Measurements from ENCODE around the gene CENPB. TPM values are rescaled to one million over a fixed set of nuclear protein-coding genes. Genes with fewer than 3 reads are reported as not detected.

CENPB gene
- total RNA-seq, 4 donors from 2014 or later: 38.8 to 81.4 (median 67.1) TPM

GRCh38 chr20:3753501-3754275 is 32.9 kb downstream of the CENPB start:
- 85 to 89% methylated on average over 1 to 8 of the region's 26 CpGs for WGBS, 2 donors
- DNase-seq: no peak
- no peaks in the 10 kb centered on the region for H3K9me3 ChIP-seq
- peaks cover 0 to 54% (median 3%) of the 10 kb centered on the region in 3 donors for H3K36me3 ChIP-seq
- TF ChIP-seq POLR2A (IDR thresholded peaks at IDR 0.05): no peak
- no peak for TF ChIP-seq CTCF (IDR thresholded peaks at IDR 0.05)
- intact Hi-C loops (cut with DNase I): no loop called here
- H3K27me3 ChIP-seq: peaks cover 0 to 30% (median 0%) of the 10 kb centered on the region in 4 donors
- H3K4me1 ChIP-seq: peaks cover 4 to 37% (median 8%) of the 10 kb centered on the region in 3 donors
- H3K4me3 ChIP-seq: no peak overlapping the region
- no peak overlapping the region for H3K27ac ChIP-seq

GRCh38 chr20:3753098-3753497 is 33.4 kb downstream of the CENPB start:
- intact Hi-C loops (cut with DNase I): no loop called here

GRCh38 chr20:3752386-3752759 is 34.2 kb downstream of the CENPB start:
- Histone ChIP-seq H3K36me3 (peaks cover 0 to 55% (median 3%) of the 10 kb centered on the region in 3 donors), H3K4me3 (peak overlapping the region; percentile 33 to 64 (median 44)), H3K9me3 (no peaks in the 10 kb centered on the region), H3K4me1 (peaks cover 4 to 34% (median 8%) of the 10 kb centered on the region in 3 donors), H3K27me3 (peaks cover 0 to 42% (median 0%) of the 10 kb centered on the region in 4 donors), H3K27ac (peak overlapping the region in 2 of 4 donors; percentile 22 to 44)
- intact Hi-C loops (cut with DNase I): no loop called here
- WGBS, 2 donors: 31 to 33% methylated on average over 8 to 13 of the region's 13 CpGs
- DNase-seq: no peak
- TF ChIP-seq CTCF (IDR thresholded peaks at IDR 0.05) (no peak), POLR2A (IDR thresholded peaks at IDR 0.05) (no peak)

More at GRCh38 chr20:3753098-3753497, 33.4 kb downstream of the CENPB start:
- TF ChIP-seq CTCF (IDR thresholded peaks at IDR 0.05) (peak; percentile 52 to 78 (median 66)), POLR2A (IDR thresholded peaks at IDR 0.05) (no peak)
- Histone ChIP-seq H3K27ac (peak overlapping the region in 1 of 4 donors; percentile 44), H3K9me3 (no peaks in the 10 kb centered on the region), H3K4me3 (no peak overlapping the region), H3K36me3 (peaks cover 0 to 53% (median 3%) of the 10 kb centered on the region in 3 donors), H3K4me1 (peaks cover 4 to 37% (median 8%) of the 10 kb centered on the region in 3 donors), H3K27me3 (peaks cover 0 to 35% (median 0%) of the 10 kb centered on the region in 4 donors)
- 16 to 58% methylated on average over 3 to 4 of the region's 4 CpGs for WGBS, 2 donors
- no peak for DNase-seq

- DNase-seq: no peak
- WGBS, 2 donors: 20 to 89% methylated on average over 1 to 19 of the region's 95 CpGs
- Histone ChIP-seq H3K4me1 (peaks cover 4 to 34% (median 8%) of the 10 kb centered on the region in 3 donors), H3K27me3 (peaks cover 0 to 44% (median 0%) of the 10 kb centered on the region in 4 donors), H3K27ac (peak overlapping the region in 2 of 4 donors; percentile 22 to 44), H3K9me3 (no peaks in the 10 kb centered on the region), H3K36me3 (peaks cover 0 to 58% (median 3%) of the 10 kb centered on the region in 3 donors), H3K4me3 (peak overlapping the region; percentile 33 to 64 (median 44))
- intact Hi-C loops (cut with DNase I): no loop called here
- no peak for TF ChIP-seq CTCF (IDR thresholded peaks at IDR 0.05)
- TF ChIP-seq POLR2A (IDR thresholded peaks at IDR 0.05): no peak
These were observed 34.7 kb downstream of the CENPB start for GRCh38 chr20:3751675-3752385.

- Histone ChIP-seq H3K27me3 (peaks cover 0 to 44% (median 0%) of the 10 kb centered on the region in 4 donors), H3K4me3 (peak overlapping the region; percentile 33 to 64 (median 44)), H3K4me1 (peaks cover 4 to 34% (median 8%) of the 10 kb centered on the region in 3 donors), H3K27ac (no peak overlapping the region), H3K9me3 (no peaks in the 10 kb centered on the region), H3K36me3 (peaks cover 0 to 55% (median 1%) of the 10 kb centered on the region in 3 donors)
- WGBS, 2 donors: 72 to 80% methylated on average over 7 to 24 of the region's 31 CpGs
- intact Hi-C loops (cut with DNase I): no loop called here
- TF ChIP-seq CTCF (IDR thresholded peaks at IDR 0.05) (no peak), POLR2A (IDR thresholded peaks at IDR 0.05) (no peak)
- DNase-seq: no peak
These were observed 35.2 kb downstream of the CENPB start for GRCh38 chr20:3751305-3751674.

Measured in esophagus squamous epithelium (tissue), 5 donors.